HFFc6 (cell line): Measurements from ENCODE around the gene ARHGEF5. TPM values are rescaled to one million over a fixed set of nuclear protein-coding genes. Genes with fewer than 3 reads are reported as not detected.
"Not testable (repeated sequence)": the region's sequence is repeated elsewhere in the genome, so short reads cannot be mapped to it uniquely, and the experiment has no call there.

ENCODE experiments used
- DNase-seq: peaks from one replicate; pipeline ENCODE4 v3.0.0-alpha.2; 2018
- H3K27ac Mint-ChIP-seq: 2 replicates; pipeline ENCODE4 v1.8.0; 2020; ENCODE audit warnings: mild to moderate bottlenecking, mixed read lengths
- H3K27me3 Mint-ChIP-seq: 2 replicates; pipeline ENCODE4 v1.8.0; 2021; ENCODE audit warnings: mild to moderate bottlenecking, moderate library complexity, mixed read lengths; ENCODE audit not compliant: insufficient read depth
- H3K36me3 Mint-ChIP-seq: 2 replicates; pipeline ENCODE4 v1.8.0; 2021; ENCODE audit warnings: low read depth, mixed read lengths
- H3K4me1 Mint-ChIP-seq: 2 replicates; pipeline ENCODE4 v1.8.0; 2020; ENCODE audit warnings: low read depth, mixed read lengths
- H3K4me3 Mint-ChIP-seq: 2 replicates; pipeline ENCODE4 v1.8.0; 2020; ENCODE audit warnings: mild to moderate bottlenecking, moderate library complexity, mixed read lengths
- H3K9me3 Mint-ChIP-seq: 2 replicates; pipeline ENCODE4 v1.8.0; 2020; ENCODE audit warnings: mild to moderate bottlenecking, mixed read lengths
- long read RNA-seq: library from polyadenylated mRNA; unstranded; transcript quantifications from one replicate; pipeline ENCODE4 v2.0.0, GENCODE V29; 2019
- total RNA-seq, 6 experiments: library from RNA; stranded (reverse); fragmentation: NEBNext Ultra II Directional; extraction: Animal tissue kit (Norgen Biotek cat#: 25700); gene quantifications; 2 replicates in 1 of 6; 3 replicates in 5 of 6; pipeline ENCODE4 v1.2.3, GENCODE V29; 2021

ARHGEF5 gene
- total RNA-seq: not detected
- long read RNA-seq: 0 reads

DNA sequence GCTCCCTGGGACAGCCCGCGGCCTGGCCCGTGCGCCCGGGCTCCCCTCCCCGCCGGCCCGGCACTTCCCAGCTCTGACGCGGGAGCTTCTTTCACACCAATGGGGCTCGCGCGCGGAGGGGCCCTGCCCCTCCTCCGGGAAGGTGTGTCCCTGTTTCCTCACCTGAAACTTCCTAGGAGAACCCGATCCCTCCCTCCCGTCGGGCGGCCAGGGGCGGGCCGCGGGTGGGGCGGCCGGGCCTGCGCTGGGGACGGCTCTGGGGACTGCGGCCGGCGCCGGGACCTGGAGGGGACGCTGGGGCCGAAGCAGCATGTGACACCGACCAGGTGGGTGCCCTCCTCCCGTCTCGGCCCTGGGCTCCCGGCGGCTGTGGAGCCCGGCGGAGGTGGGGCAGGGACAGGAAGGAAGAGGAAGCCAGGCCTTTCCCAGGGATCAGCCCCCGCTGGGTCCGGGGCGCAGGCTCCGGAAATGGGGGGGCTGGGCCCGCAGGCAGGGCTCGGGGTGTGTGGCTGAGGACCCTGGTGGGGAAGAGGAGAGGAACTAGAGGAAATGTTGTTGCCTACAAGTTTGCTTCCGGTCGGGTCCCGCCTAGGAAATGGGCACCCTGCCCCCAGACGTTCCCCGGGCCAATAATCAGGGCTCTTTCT lies at the start of gene ARHGEF5:
TSS of gene ARHGEF5 (plus strand) at position 227 of the 647 bp plus-strand sequence. CDS start 7,268 bp downstream, outside the sequence.
- not testable (repeated sequence) for DNase-seq, H3K27ac Mint-ChIP-seq, H3K4me3 Mint-ChIP-seq, H3K36me3 Mint-ChIP-seq, H3K4me1 Mint-ChIP-seq, H3K27me3 Mint-ChIP-seq
- peaks cover 16% of the 10 kb centered on the region for H3K9me3 Mint-ChIP-seq

GRCh38 chr7:144309702-144310101 lies 45.5 kb upstream of the ARHGEF5 start:
- not testable (repeated sequence) for H3K4me3 Mint-ChIP-seq, H3K4me1 Mint-ChIP-seq, H3K9me3 Mint-ChIP-seq, DNase-seq, H3K27ac Mint-ChIP-seq, H3K27me3 Mint-ChIP-seq, H3K36me3 Mint-ChIP-seq

DNA sequence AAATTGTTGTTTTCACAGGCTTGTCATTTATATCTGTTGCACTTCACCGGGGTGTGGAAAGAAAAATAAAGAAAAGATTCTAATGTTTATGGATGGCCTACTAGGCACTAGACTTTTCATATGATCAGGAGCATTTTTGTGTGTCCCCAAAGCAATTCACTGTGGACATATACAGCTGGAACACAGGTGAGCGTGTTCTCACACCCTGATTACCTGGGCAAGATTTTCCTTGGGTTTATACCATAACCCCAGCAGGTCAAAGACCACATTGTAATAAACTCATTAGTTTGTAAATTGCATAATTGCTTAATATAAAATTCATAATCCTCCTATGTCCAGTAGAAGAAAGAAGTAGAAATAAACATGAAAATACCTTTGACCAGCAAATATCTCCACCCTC lies 44.0 kb upstream of the ARHGEF5 start:
- H3K36me3 Mint-ChIP-seq, H3K9me3 Mint-ChIP-seq, DNase-seq, H3K4me3 Mint-ChIP-seq, H3K27ac Mint-ChIP-seq, H3K27me3 Mint-ChIP-seq, H3K4me1 Mint-ChIP-seq: not testable (repeated sequence)

- H3K36me3 Mint-ChIP-seq, DNase-seq, H3K27ac Mint-ChIP-seq, H3K4me3 Mint-ChIP-seq, H3K9me3 Mint-ChIP-seq, H3K27me3 Mint-ChIP-seq, H3K4me1 Mint-ChIP-seq: not testable (repeated sequence)
These were observed 43.2 kb upstream of the ARHGEF5 start, which contains the start of gene OR2A1 for GRCh38 chr7:144311872-144312469. Gene OR2A1 (plus strand): TSS chr7:144312419. CDS start chr7:144318125, 5,706 bp downstream.

GRCh38 chr7:144317537-144317936 lies 37.7 kb upstream of the ARHGEF5 start:
- H3K27me3 Mint-ChIP-seq, DNase-seq, H3K9me3 Mint-ChIP-seq, H3K4me3 Mint-ChIP-seq, H3K36me3 Mint-ChIP-seq, H3K27ac Mint-ChIP-seq, H3K4me1 Mint-ChIP-seq: not testable (repeated sequence)

- H3K9me3 Mint-ChIP-seq, H3K27ac Mint-ChIP-seq, DNase-seq, H3K27me3 Mint-ChIP-seq, H3K36me3 Mint-ChIP-seq, H3K4me3 Mint-ChIP-seq, H3K4me1 Mint-ChIP-seq: not testable (repeated sequence)
These were observed 35.7 kb upstream of the ARHGEF5 start for GRCh38 chr7:144319547-144319946.

DNA sequence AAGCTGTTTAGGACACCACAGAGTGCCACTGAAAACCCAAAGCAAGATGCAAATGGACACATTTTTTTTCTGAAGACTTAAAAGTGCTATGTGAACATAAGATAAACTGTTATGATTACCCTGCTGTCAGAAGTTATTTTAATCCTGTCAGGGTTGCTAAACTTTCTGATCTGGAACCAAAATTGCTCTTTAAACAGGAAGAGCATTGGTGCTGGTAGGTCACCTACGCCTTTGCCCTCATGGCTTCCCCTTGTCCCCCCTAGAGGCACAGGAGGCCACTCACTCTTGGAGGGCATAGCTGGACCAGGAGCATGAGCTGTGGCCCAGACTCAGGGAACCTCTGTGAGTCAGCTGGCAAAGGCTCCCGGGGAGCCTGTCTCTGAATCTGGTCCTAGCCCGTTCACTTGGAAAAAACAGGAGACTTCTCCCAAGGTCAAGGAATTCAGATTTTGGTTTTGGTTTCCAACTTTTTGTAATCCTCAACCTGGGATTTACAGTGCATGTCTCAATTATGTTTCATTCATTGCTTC lies 33.5 kb upstream of the ARHGEF5 start:
- not testable (repeated sequence) for H3K27me3 Mint-ChIP-seq, DNase-seq, H3K4me1 Mint-ChIP-seq, H3K4me3 Mint-ChIP-seq, H3K9me3 Mint-ChIP-seq, H3K36me3 Mint-ChIP-seq, H3K27ac Mint-ChIP-seq

- not testable (repeated sequence) for H3K27ac Mint-ChIP-seq, H3K27me3 Mint-ChIP-seq, H3K36me3 Mint-ChIP-seq, H3K4me3 Mint-ChIP-seq, H3K4me1 Mint-ChIP-seq, DNase-seq, H3K9me3 Mint-ChIP-seq
These were observed 31.8 kb upstream of the ARHGEF5 start for GRCh38 chr7:144323359-144323758.

GRCh38 chr7:144325868-144326267 lies 29.3 kb upstream of the ARHGEF5 start:
- not testable (repeated sequence) for H3K4me3 Mint-ChIP-seq, H3K4me1 Mint-ChIP-seq, H3K36me3 Mint-ChIP-seq, H3K27ac Mint-ChIP-seq, H3K27me3 Mint-ChIP-seq, H3K9me3 Mint-ChIP-seq, DNase-seq

GRCh38 chr7:144330044-144330443 lies 25.2 kb upstream of the ARHGEF5 start:
- H3K27ac Mint-ChIP-seq, DNase-seq, H3K9me3 Mint-ChIP-seq, H3K36me3 Mint-ChIP-seq, H3K27me3 Mint-ChIP-seq, H3K4me1 Mint-ChIP-seq, H3K4me3 Mint-ChIP-seq: not testable (repeated sequence)

- not testable (repeated sequence) for H3K27me3 Mint-ChIP-seq, H3K27ac Mint-ChIP-seq, H3K9me3 Mint-ChIP-seq, H3K4me1 Mint-ChIP-seq, DNase-seq, H3K4me3 Mint-ChIP-seq, H3K36me3 Mint-ChIP-seq
These were observed 23.8 kb upstream of the ARHGEF5 start for GRCh38 chr7:144331221-144331995.

DNA sequence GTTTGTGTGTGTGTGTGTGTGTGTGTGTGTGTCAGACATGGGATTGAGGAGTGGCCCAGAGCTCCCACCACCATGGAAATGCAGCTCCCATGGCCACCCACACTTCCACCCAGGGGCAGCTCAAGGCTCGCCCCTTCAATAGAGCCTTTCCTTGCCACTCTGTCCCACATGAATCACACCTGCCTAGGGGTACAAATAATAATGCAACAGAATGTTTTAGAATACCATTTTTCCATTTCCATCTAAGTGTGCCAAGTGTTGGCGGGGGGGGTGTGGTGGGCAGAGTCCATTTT lies 23.3 kb upstream of the ARHGEF5 start:
- H3K27ac Mint-ChIP-seq, DNase-seq, H3K36me3 Mint-ChIP-seq, H3K4me1 Mint-ChIP-seq, H3K27me3 Mint-ChIP-seq, H3K4me3 Mint-ChIP-seq, H3K9me3 Mint-ChIP-seq: not testable (repeated sequence)

DNA sequence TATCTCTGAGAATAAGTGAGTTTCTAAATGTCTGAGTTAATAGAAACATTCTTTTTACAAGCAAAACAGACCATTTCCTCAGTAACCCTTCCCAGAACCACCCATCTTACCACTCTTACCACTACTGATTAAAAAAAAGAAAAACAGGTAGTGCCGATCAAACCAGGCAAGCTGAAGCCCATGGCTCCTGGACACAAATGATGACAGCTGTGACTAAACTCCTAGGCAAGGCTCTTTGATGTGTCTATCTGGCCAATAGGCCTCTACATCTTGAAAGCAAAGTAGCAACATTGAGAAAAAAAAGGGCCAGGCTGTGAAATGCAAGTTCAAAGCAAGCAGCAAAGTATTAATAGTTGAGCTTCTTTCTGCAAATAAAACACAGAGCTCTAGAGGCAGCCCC lies 6.6 kb upstream of the ARHGEF5 start:
- not testable (repeated sequence) for H3K4me3 Mint-ChIP-seq, H3K36me3 Mint-ChIP-seq, H3K27ac Mint-ChIP-seq, DNase-seq, H3K27me3 Mint-ChIP-seq, H3K4me1 Mint-ChIP-seq
- H3K9me3 Mint-ChIP-seq: peaks cover 11% of the 10 kb centered on the region

GRCh38 chr7:144351667-144352066 lies 3.5 kb upstream of the ARHGEF5 start:
- not testable (repeated sequence) for H3K4me3 Mint-ChIP-seq, H3K27me3 Mint-ChIP-seq, DNase-seq, H3K36me3 Mint-ChIP-seq, H3K27ac Mint-ChIP-seq, H3K4me1 Mint-ChIP-seq
- H3K9me3 Mint-ChIP-seq: peaks cover 16% of the 10 kb centered on the region
